ENCODE measurements around the gene CFAP221. TPM values are rescaled to one million over a fixed set of nuclear protein-coding genes. Genes with fewer than 3 reads are reported as not detected.
"Not testable (repeated sequence)": the region's sequence is repeated elsewhere in the genome, so short reads cannot be mapped to it uniquely, and the experiment has no call there.

Gene CFAP221
- total RNA-seq, 1 donor from 2014 or later = 33.9 TPM

GRCh38 chr2:119608553-119608952 lies 64.3 kb downstream of the CFAP221 start:
- no peaks in the 10 kb centered on the region for H3K36me3 ChIP-seq
- no peak for DNase-seq
- no peak overlapping the region for H3K4me3 ChIP-seq
- intact Hi-C loops (cut with DNase I) = no loop called here
- no peak for TF ChIP-seq CTCF (IDR thresholded peaks at IDR 0.05)
- no peak for ATAC-seq
- H3K27me3 ChIP-seq (ENCODE audit: low read depth) = no peaks in the 10 kb centered on the region
- H3K9me3 ChIP-seq = peaks cover 6% of the 10 kb centered on the region
- no peak overlapping the region for H3K27ac ChIP-seq
- no peaks in the 10 kb centered on the region for H3K4me1 ChIP-seq

- H3K27ac ChIP-seq = no peak overlapping the region
- ATAC-seq (no peak), DNase-seq (no peak)
- H3K4me1 ChIP-seq = no peaks in the 10 kb centered on the region
- TF ChIP-seq CTCF (IDR thresholded peaks at IDR 0.05) = no peak
- intact Hi-C loops (cut with DNase I) = no loop called here
- peaks cover 14% of the 10 kb centered on the region for H3K9me3 ChIP-seq
- no peaks in the 10 kb centered on the region for H3K36me3 ChIP-seq
- no peak overlapping the region for H3K4me3 ChIP-seq
- no peaks in the 10 kb centered on the region for H3K27me3 ChIP-seq (ENCODE audit: low read depth)
Measured at GRCh38 chr2:119609337-119609736, 65.1 kb downstream of the CFAP221 start.

- peaks cover 23% of the 10 kb centered on the region for H3K9me3 ChIP-seq
- H3K4me1 ChIP-seq; H3K36me3 ChIP-seq; intact Hi-C loops (cut with DNase I); DNase-seq; H3K27ac ChIP-seq; ATAC-seq; H3K27me3 ChIP-seq (ENCODE audit: low read depth); H3K4me3 ChIP-seq: not testable (repeated sequence)
Measured at GRCh38 chr2:119614140-119614539, 69.9 kb downstream of the CFAP221 start.

- no peak overlapping the region for H3K27ac ChIP-seq
- no peak for ATAC-seq
- DNase-seq = no peak
- H3K4me1 ChIP-seq = no peaks in the 10 kb centered on the region
- H3K27me3 ChIP-seq (ENCODE audit: low read depth) = no peaks in the 10 kb centered on the region
- TF ChIP-seq CTCF (IDR thresholded peaks at IDR 0.05) = no peak
- no peaks in the 10 kb centered on the region for H3K36me3 ChIP-seq
- intact Hi-C loops (cut with DNase I) = no loop called here
- H3K4me3 ChIP-seq = no peak overlapping the region
- peaks cover 23% of the 10 kb centered on the region for H3K9me3 ChIP-seq
Measured at GRCh38 chr2:119616421-119616820, 72.2 kb downstream of the CFAP221 start.

- H3K4me3 ChIP-seq = no peak overlapping the region
- intact Hi-C loops (cut with DNase I) = no loop called here
Measured at GRCh38 chr2:119617455-119617854, 73.2 kb downstream of the CFAP221 start.

GRCh38 chr2:119618725-119619124 lies 74.5 kb downstream of the CFAP221 start:
- DNase-seq; ATAC-seq; H3K27me3 ChIP-seq (ENCODE audit: low read depth); H3K4me3 ChIP-seq; H3K4me1 ChIP-seq; H3K27ac ChIP-seq; H3K36me3 ChIP-seq; intact Hi-C loops (cut with DNase I): not testable (repeated sequence)
- peaks cover 15% of the 10 kb centered on the region for H3K9me3 ChIP-seq

More at GRCh38 chr2:119617455-119617854, 73.2 kb downstream of the CFAP221 start:
- TF ChIP-seq CTCF (IDR thresholded peaks at IDR 0.05) = no peak
- H3K4me1 ChIP-seq = no peaks in the 10 kb centered on the region
- H3K27ac ChIP-seq = no peak overlapping the region
- H3K9me3 ChIP-seq = peaks cover 23% of the 10 kb centered on the region
- ATAC-seq (no peak), DNase-seq (no peak)
- H3K36me3 ChIP-seq = no peaks in the 10 kb centered on the region
- no peaks in the 10 kb centered on the region for H3K27me3 ChIP-seq (ENCODE audit: low read depth)

GRCh38 chr2:119625226-119625625 lies 81.0 kb downstream of the CFAP221 start:
- Histone ChIP-seq H3K27ac (no peak overlapping the region), H3K4me1 (no peaks in the 10 kb centered on the region), H3K9me3 (no peaks in the 10 kb centered on the region), H3K36me3 (peaks cover 5% of the 10 kb centered on the region), H3K27me3 (ENCODE audit: low read depth) (no peaks in the 10 kb centered on the region), H3K4me3 (no peak overlapping the region)
- TF ChIP-seq CTCF (IDR thresholded peaks at IDR 0.05) = no peak
- DNase-seq (no peak), ATAC-seq (no peak)
- intact Hi-C loops (cut with DNase I) = no loop called here

All from lower lobe of right lung (tissue), 2 donors.